ENCODE results near the gene LTBP2.

DNA sequence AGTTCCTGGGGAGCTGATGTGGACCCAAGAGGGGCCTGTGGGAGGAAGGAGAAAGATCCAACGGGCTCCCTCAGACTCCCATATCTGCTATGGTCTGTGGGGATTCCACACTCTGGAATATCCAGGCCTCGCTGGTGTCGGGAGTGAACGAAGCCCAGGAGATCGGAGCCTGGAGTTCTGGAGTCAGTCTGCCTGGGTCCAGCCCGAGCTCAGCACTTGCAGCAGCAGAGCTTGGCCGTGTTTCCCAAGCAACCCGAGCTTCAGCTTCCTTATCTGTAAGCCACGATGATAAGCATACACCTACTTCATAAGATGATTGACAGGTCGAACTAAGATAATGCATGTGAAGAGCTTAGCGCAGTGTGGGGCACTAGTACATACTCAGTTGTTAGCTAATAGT is 10.1 kb downstream of the LTBP2 start:
- TF ChIP-seq CTCF (IDR thresholded peaks at IDR 0.05; ENCODE audit: poor library complexity) (no peak), EZH2 (IDR thresholded peaks at IDR 0.05; ENCODE audit: borderline replicate concordance) (no peak)

All from hepatocyte (in vitro differentiated cells).